GM12878 (cell line): ENCODE results near the gene LTN1. TPM values are rescaled to one million over a fixed set of nuclear protein-coding genes. Genes with fewer than 3 reads are reported as not detected.

Source experiments
- ATAC-seq: fragments of 200-7000 bp; cut with Tn5 transposase; 3 replicates; pipeline ENCODE4 v1.9.1; 2020; ENCODE audit warnings: mild to moderate bottlenecking, moderate library complexity
- BruUV-seq: library from RNA; stranded (reverse); fragments of 400-500 nt; replicated peaks from 2 replicates; lab custom pipeline; 2021; lab: Mats Ljungman, UMichigan
- CTCF ChIA-PET: fragments of 300-600 bp; sonication (Branson Sonifier 250); formaldehyde crosslinking; extraction: SDS; loops from one replicate; lab custom pipeline; 2021; ENCODE audit warnings: inconsistent platforms; lab: Yijun Ruan, JAX
- POLR2A ChIA-PET: fragments of 350-600 bp; formaldehyde crosslinking; extraction: SDS; loops from one replicate; lab custom pipeline; 2021; ENCODE audit warnings: inconsistent platforms; lab: Charles Lee
- RAD21 ChIA-PET: fragments of 300-600 bp; sonication (Branson Sonifier 250); formaldehyde crosslinking; loops from one replicate; lab custom pipeline; 2023; ENCODE audit warnings: antibody characterized with exemption; ENCODE audit not compliant: unreplicated experiment; lab: Charles Lee
- SMC1A ChIA-PET: fragments of 300-600 bp; sonication (Branson Sonifier 250); formaldehyde crosslinking; loops from one replicate; lab custom pipeline; 2023; ENCODE audit not compliant: unreplicated experiment, uncharacterized antibody; lab: Charles Lee
- DNase-seq: peaks from one replicate; pipeline ENCODE4 v3.0.0-alpha.2; 2011; ENCODE audit warnings: low read depth, low spot score
- FAIRE-seq: peaks from 3 replicates; lab custom pipeline; 2011; peaks lifted over from hg19 to GRCh38; lab: Jason Lieb, UNC
- H2AFZ ChIP-seq: 2 replicates; pipeline ENCODE4 v1.6.0; 2011; ENCODE audit warnings: low read depth, low read length, control low read depth; ENCODE audit not compliant: control insufficient read depth
- H3K27ac ChIP-seq: 2 replicates; pipeline ENCODE4 v1.5.1; 2011; ENCODE audit warnings: control low read depth; ENCODE audit not compliant: control insufficient read depth, insufficient read depth
- H3K27me3 ChIP-seq, 2 experiments: replicated peaks in 1 of 2; 2 replicates each; pipeline versions ENCODE4 v1.6.0 to v1.6.1; 2011; ENCODE audit warnings: low read length in 1 of 2; ENCODE audit not compliant: control insufficient read depth in 2 of 2, insufficient read depth in 2 of 2
- H3K36me3 ChIP-seq, 2 experiments: 2 replicates each; pipeline ENCODE4 v1.5.1; 2011; ENCODE audit warnings: low read length in 1 of 2; ENCODE audit not compliant: control insufficient read depth in 2 of 2, insufficient read depth in 2 of 2
- H3K4me1 ChIP-seq: 2 replicates; pipeline ENCODE4 v1.6.1; 2011; ENCODE audit warnings: mild to moderate bottlenecking, low read length, moderate library complexity, mixed read lengths; ENCODE audit not compliant: control insufficient read depth, insufficient read depth
- H3K4me2 ChIP-seq: 2 replicates; pipeline ENCODE4 v1.6.0; 2011; ENCODE audit warnings: control low read depth; ENCODE audit not compliant: control insufficient read depth, insufficient read depth
- H3K4me3 ChIP-seq: fragments of 200-600 bp; sonication (generic); 2 replicates; pipeline ENCODE4 v1.5.1; 2016
- H3K79me2 ChIP-seq: 2 replicates; pipeline ENCODE4 v1.6.0; 2011; ENCODE audit warnings: low read length; ENCODE audit not compliant: control insufficient read depth, insufficient read depth
- H3K9ac ChIP-seq: 2 replicates; pipeline ENCODE4 v1.8.0; 2011; ENCODE audit warnings: low read length, control low read depth, mixed read lengths; ENCODE audit not compliant: control insufficient read depth, insufficient read depth
- H3K9me3 ChIP-seq: replicated peaks from 3 replicates; pipeline ENCODE4 v1.5.1; 2011; ENCODE audit warnings: mild to moderate bottlenecking, low read length; ENCODE audit not compliant: control insufficient read depth, insufficient read depth
- H4K20me1 ChIP-seq: 2 replicates; pipeline ENCODE4 v1.6.0; 2011; ENCODE audit not compliant: control insufficient read depth, insufficient read depth
- CEBPB ChIP-seq, 2 experiments: fragments of 150-350 bp in 1 of 2; IDR thresholded peaks; 2 replicates each; pipeline ENCODE4 v1.6.1; 2012 to 2014; ENCODE audit warnings: low read depth in 2 of 2, low read length in 2 of 2, borderline replicate concordance in 1 of 2, inconsistent platforms in 1 of 2
- FOS ChIP-seq: IDR thresholded peaks from 3 replicates; pipeline ENCODE4 v1.6.1; 2011; ENCODE audit warnings: borderline replicate concordance; ENCODE audit not compliant: insufficient read length; ENCODE audit errors: extremely low read depth
- JUNB ChIP-seq: IDR thresholded peaks from 2 replicates; pipeline ENCODE4 v1.6.1; 2016; ENCODE audit warnings: antibody characterized with exemption, mild to moderate bottlenecking
- MAX ChIP-seq: IDR thresholded peaks from 2 replicates; pipeline ENCODE4 v1.6.1; 2012; ENCODE audit warnings: low read depth, low read length, improper control_type of control experiment
- TARDBP ChIP-seq: IDR thresholded peaks from 2 replicates; pipeline ENCODE4 v1.6.1; 2016; ENCODE audit warnings: borderline replicate concordance
- ZZZ3 ChIP-seq: IDR thresholded peaks from 2 replicates; pipeline ENCODE4 v1.6.1; 2011; ENCODE audit warnings: low read depth; ENCODE audit not compliant: control insufficient read depth, insufficient read length
- WGBS: methylation state at CpG from one replicate; pipeline ENCODE4 v1.1.6; 2016; ENCODE audit warnings: low lambda C conversion rate; ENCODE audit not compliant: insufficient replicate concordance, insufficient coverage; ENCODE audit errors: missing lambda C conversion rate; 5-methylcytosine and 5-hydroxymethylcytosine counted together
- in situ Hi-C: fragments of 300-500 bp; cut with MboI; formaldehyde crosslinking; loops from 9 replicates; pipeline ENCODE4 v1.14.3; 2018; ENCODE audit warnings: mixed read lengths
- intact Hi-C: fragments of 100-400 bp; cut with micrococcal nuclease; formaldehyde crosslinking; loops from one replicate; pipeline ENCODE4 v1.14.2; 2022; ENCODE audit not compliant: unreplicated experiment
- polyA plus RNA-seq, 11 experiments: library from polyadenylated mRNA; depleted of rRNA in 4 of 11; unstranded in 6 of 11; stranded (reverse) in 5 of 11; fragments of >200 nt; fragmentation: Nextera tagmentation in 4 of 11; fragmentation: Illumina TruSeq in 1 of 11; extraction: Ambion mirVana in 4 of 11; extraction: Trizol in 1 of 11; gene quantifications; 1 replicate in 1 of 11; 2 replicates in 10 of 11; pipeline versions ENCODE4 v1.2.1 to v1.2.3, GENCODE V29; 2011 to 2016; ENCODE audit warnings: inconsistent platforms in 2 of 11, missing spikeins in 2 of 11, low read depth in 1 of 11
- total RNA-seq, 4 experiments: library from RNA; depleted of rRNA in 3 of 4; stranded (reverse); fragments of >200 nt in 3 of 4; fragmentation: Illumina TruSeq in 1 of 4; extraction: Trizol in 1 of 4; gene quantifications; 2 replicates each; pipeline versions ENCODE4 v1.2.1 to v1.2.3, GENCODE V29; 2013 to 2021

The LTN1 gene
- total and polyA plus RNA-seq, 10 of the 15 experiments (the other 5 are each of a cell fraction or from before 2014, with no cell fraction given), result 3.5 to 17.3 (median 12.3) TPM

GRCh38 chr21:28892199-28893111 lies 100.2 kb downstream of the LTN1 start (continued):
- TF ChIP-seq JUNB (no peak), TARDBP (no peak), CEBPB (IDR thresholded peaks at IDR 0.05; ENCODE audit: borderline replicate concordance in 1 of 2, low read depth in 2 of 2, low read length in 2 of 2) (no peak), MAX (no peak)

GRCh38 chr21:28885853-28886177 lies 106.9 kb downstream of the LTN1 start:
- ChIA-PET POLR2A (interaction anchor here (0.7 kb wide), 1 partner anchor 412 kb away, joined by 3 read pairs; no protein-coding TSS in a partner anchor), SMC1A (interaction anchor here (0.6 kb wide), 1 partner anchor 372 kb away, joined by 4 read pairs; no protein-coding TSS in a partner anchor), RAD21 (no interaction called here), CTCF (interaction anchor here (1.5 kb wide), 1 partner anchor 11 kb away, joined by 4 read pairs; no protein-coding TSS in a partner anchor)
- H3K4me2 ChIP-seq, result no peak overlapping the region
- DNase-seq, result no peak
- TSS peak; percentile 71 for BruUV-seq
- in situ Hi-C loops, result no loop called here
- intact Hi-C loops, result no loop called here
- TF ChIP-seq FOS (no peak), ZZZ3 (no peak)
- no peak for FAIRE-seq
- H3K9ac ChIP-seq, result no peak overlapping the region
- no peak for ATAC-seq
- H3K4me1 ChIP-seq, result no peaks in the 10 kb centered on the region
- H3K4me3 ChIP-seq, result no peak overlapping the region
- H3K9me3 ChIP-seq, result no peaks in the 10 kb centered on the region
- no peaks in the 10 kb centered on the region for H3K27me3 ChIP-seq
- no peaks in the 10 kb centered on the region for H3K79me2 ChIP-seq
- H3K27ac ChIP-seq, result no peak overlapping the region
- 85% methylated on average over 6 of the region's 6 CpGs for WGBS
- H4K20me1 ChIP-seq, result no peaks in the 10 kb centered on the region
- H2AFZ ChIP-seq, result peak overlapping the region; percentile 68
- no peaks in the 10 kb centered on the region for H3K36me3 ChIP-seq
